Mesenchymal stem cell (in vitro differentiated cells and primary cell): ENCODE data around the gene TXNRD1.
"Not testable (repeated sequence)": the region's sequence is repeated elsewhere in the genome, so short reads cannot be mapped to it uniquely, and the experiment has no call there.

Experiments used
- DNase-seq: peaks from one replicate; pipeline ENCODE4 v3.0.0-alpha.2; 2013
- H2AFZ ChIP-seq: one replicate; pipeline ENCODE4 v1.6.1; 2013; ENCODE audit warnings: low read depth, mild to moderate bottlenecking, control low read depth, inconsistent platforms, low read length, moderate library complexity
- H2AK5ac ChIP-seq: 2 replicates; pipeline ENCODE4 v1.6.1; 2013; ENCODE audit warnings: low read length, moderate library complexity, mild to moderate bottlenecking, inconsistent platforms; ENCODE audit not compliant: severe bottlenecking
- H2BK120ac ChIP-seq: one replicate; pipeline ENCODE4 v1.6.1; 2013; ENCODE audit warnings: low read depth, mild to moderate bottlenecking, inconsistent platforms, low read length, moderate library complexity
- H2BK12ac ChIP-seq, 2 experiments: one replicate each; pipeline ENCODE4 v1.6.1; 2013; ENCODE audit warnings: inconsistent platforms in 2 of 2, low read length in 2 of 2, mild to moderate bottlenecking in 2 of 2, moderate library complexity in 2 of 2, control low read depth in 1 of 2
- H2BK15ac ChIP-seq: one replicate; pipeline ENCODE4 v1.6.1; 2013; ENCODE audit warnings: mild to moderate bottlenecking, low read depth, inconsistent platforms; ENCODE audit not compliant: poor library complexity, severe bottlenecking
- H2BK5ac ChIP-seq: 2 replicates; pipeline ENCODE4 v1.6.1; 2013; ENCODE audit warnings: low read depth, mild to moderate bottlenecking, low read length, control low read depth, inconsistent platforms; ENCODE audit not compliant: poor library complexity, severe bottlenecking
- H3K14ac ChIP-seq, 2 experiments: one replicate each; pipeline ENCODE4 v1.6.1; 2013; ENCODE audit warnings: inconsistent platforms in 2 of 2, low read length in 2 of 2, control low read depth in 1 of 2, mild to moderate bottlenecking in 1 of 2, moderate library complexity in 1 of 2
- H3K18ac ChIP-seq, 2 experiments: one replicate each; pipeline ENCODE4 v1.6.1; 2013; ENCODE audit warnings: inconsistent platforms in 2 of 2, low read length in 2 of 2, control low read depth in 1 of 2, low read depth in 1 of 2, mild to moderate bottlenecking in 1 of 2
- H3K23ac ChIP-seq, 2 experiments: one replicate each; pipeline ENCODE4 v1.6.1; 2013; ENCODE audit warnings: inconsistent platforms in 2 of 2, low read length in 2 of 2, mild to moderate bottlenecking in 2 of 2, moderate library complexity in 2 of 2, control low read depth in 1 of 2
- H3K27ac ChIP-seq: 2 replicates; pipeline ENCODE4 v1.5.1; 2013; ENCODE audit warnings: mild to moderate bottlenecking, moderate library complexity, low read length, control low read depth, inconsistent platforms; ENCODE audit not compliant: poor library complexity, severe bottlenecking
- H3K27me3 ChIP-seq, 2 experiments: 2 replicates each; pipeline versions ENCODE4 v1.6.1 to v1.7.0; 2013; ENCODE audit warnings: low read length in 2 of 2, mild to moderate bottlenecking in 2 of 2, moderate library complexity in 2 of 2, control low read depth in 1 of 2, inconsistent platforms in 1 of 2; ENCODE audit not compliant: control insufficient read depth in 1 of 2, insufficient read depth in 1 of 2
- H3K36me3 ChIP-seq, 2 experiments: 2 replicates each; pipeline versions ENCODE4 v1.6.1 to v1.7.0; 2013; ENCODE audit warnings: low read length in 2 of 2, control low read depth in 1 of 2, inconsistent platforms in 1 of 2, low read depth in 1 of 2, mild to moderate bottlenecking in 1 of 2; ENCODE audit not compliant: insufficient read depth in 2 of 2, control insufficient read depth in 1 of 2
- H3K4ac ChIP-seq, 2 experiments: one replicate each; pipeline ENCODE4 v1.6.1; 2013; ENCODE audit warnings: inconsistent platforms in 2 of 2, low read length in 2 of 2, mild to moderate bottlenecking in 2 of 2, moderate library complexity in 2 of 2, control low read depth in 1 of 2, low read depth in 1 of 2
- H3K4me1 ChIP-seq: 2 replicates; pipeline ENCODE4 v1.6.1; 2013; ENCODE audit warnings: low read depth, low read length, control low read depth; ENCODE audit not compliant: control insufficient read depth, insufficient read depth
- H3K4me2 ChIP-seq: 2 replicates; pipeline ENCODE4 v1.6.1; 2013; ENCODE audit warnings: low read length, mild to moderate bottlenecking, inconsistent platforms; ENCODE audit not compliant: poor library complexity, severe bottlenecking
- H3K4me3 ChIP-seq, 2 experiments: 2 replicates each; pipeline versions ENCODE4 v1.5.1 to v1.7.0; 2013; ENCODE audit warnings: low read length in 2 of 2, mild to moderate bottlenecking in 2 of 2, control low read depth in 1 of 2, low read depth in 1 of 2; ENCODE audit not compliant: insufficient read depth in 1 of 2
- H3K79me1 ChIP-seq: replicated peaks from 2 replicates; pipeline ENCODE4 v1.6.1; 2013; ENCODE audit warnings: mild to moderate bottlenecking, control low read depth, low read length, inconsistent platforms; ENCODE audit not compliant: poor library complexity, severe bottlenecking
- H3K9ac ChIP-seq: 2 replicates; pipeline ENCODE4 v1.7.0; 2013; ENCODE audit warnings: mild to moderate bottlenecking, low read length, moderate library complexity
- H3K9me3 ChIP-seq: 2 replicates; pipeline ENCODE4 v1.7.0; 2013; ENCODE audit warnings: mild to moderate bottlenecking, low read length; ENCODE audit not compliant: control insufficient read depth
- H4K8ac ChIP-seq: one replicate; pipeline ENCODE4 v1.6.1; 2013; ENCODE audit warnings: inconsistent platforms, mild to moderate bottlenecking, low read length, moderate library complexity
- H4K91ac ChIP-seq: one replicate; pipeline ENCODE4 v1.6.1; 2013; ENCODE audit warnings: mild to moderate bottlenecking, low read length, inconsistent platforms
- WGBS: methylation state at CpG from one replicate; pipeline ENCODE4 v1.1.7; 2013; ENCODE audit warnings: mixed read lengths; 5-methylcytosine and 5-hydroxymethylcytosine counted together

Gene TXNRD1

DNA sequence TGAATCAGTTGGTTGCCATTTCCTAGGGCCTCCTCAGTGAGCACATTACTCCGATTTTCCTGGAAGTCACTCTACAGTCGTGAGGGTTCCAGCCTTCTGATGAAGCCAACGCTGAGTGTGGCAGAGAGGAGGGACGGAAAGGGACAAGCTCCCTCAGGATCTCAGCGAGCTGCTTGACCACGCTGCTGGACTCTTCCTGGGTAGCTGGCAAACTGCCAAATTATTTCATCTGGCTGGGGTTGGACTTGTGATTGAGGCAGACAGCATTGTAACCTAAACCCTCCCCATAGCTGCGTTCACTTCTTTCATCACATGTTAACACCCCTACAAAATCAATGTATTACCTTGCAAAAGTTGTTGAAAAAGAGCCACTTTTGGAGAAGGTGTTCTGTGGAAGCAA, 171.6 kb downstream of the TXNRD1 start:
- H2BK15ac ChIP-seq = no peak overlapping the region
- no peak overlapping the region for H2AK5ac ChIP-seq
- H4K91ac ChIP-seq = no peak overlapping the region
- no peak overlapping the region for H2BK120ac ChIP-seq
- no peak for DNase-seq
- peaks cover under 1% of the 10 kb centered on the region for H3K4me1 ChIP-seq
- no peak overlapping the region for H3K18ac ChIP-seq
- H2AFZ ChIP-seq = no peak overlapping the region
- H3K36me3 ChIP-seq = no peaks in the 10 kb centered on the region
- H3K79me1 ChIP-seq = no peaks in the 10 kb centered on the region
- H2BK12ac ChIP-seq = no peak overlapping the region
- H3K23ac ChIP-seq = no peak overlapping the region
- no peaks in the 10 kb centered on the region for H3K9me3 ChIP-seq
- no peak overlapping the region for H3K4me2 ChIP-seq
- H3K27me3 ChIP-seq = no peaks in the 10 kb centered on the region
- no peak overlapping the region for H3K4me3 ChIP-seq
- H3K27ac ChIP-seq = no peak overlapping the region
- H3K14ac ChIP-seq = no peak overlapping the region
- no peak overlapping the region for H3K4ac ChIP-seq
- H4K8ac ChIP-seq = no peak overlapping the region
- H2BK5ac ChIP-seq = no peak overlapping the region
- no peak overlapping the region for H3K9ac ChIP-seq
- 87% methylated on average over 7 of the region's 7 CpGs for WGBS

GRCh38 chr12:104394086-104394485, 178.5 kb downstream of the TXNRD1 start:
- H2AK5ac ChIP-seq, H3K9ac ChIP-seq: not testable (repeated sequence)
- whole genome bisulfite sequencing = 95% methylated on average over 11 of the region's 11 CpGs

More at GRCh38 chr12:104394086-104394485, 178.5 kb downstream of the TXNRD1 start:
- not testable (repeated sequence) for H3K9me3 ChIP-seq, H3K14ac ChIP-seq, H3K18ac ChIP-seq, H3K36me3 ChIP-seq, H3K4me2 ChIP-seq, H3K79me1 ChIP-seq, H3K4me1 ChIP-seq, H2BK5ac ChIP-seq, H4K8ac ChIP-seq, DNase-seq, H2BK12ac ChIP-seq, H2AFZ ChIP-seq, H2BK15ac ChIP-seq, H3K27me3 ChIP-seq, H3K4me3 ChIP-seq, H2BK120ac ChIP-seq, H3K23ac ChIP-seq, H3K27ac ChIP-seq, H3K4ac ChIP-seq, H4K91ac ChIP-seq
